ENCODE measurements around the gene MMP24OS. TPM values are rescaled to one million over a fixed set of nuclear protein-coding genes. Genes with fewer than 3 reads are reported as not detected.

MMP24OS gene
- total RNA-seq, 1 donor from 2014 or later, result 17.5 TPM

- Histone ChIP-seq H3K27me3 (ENCODE audit: control insufficient read depth, insufficient read depth, low read length) (no peaks in the 10 kb centered on the region), H3K4me3 (ENCODE audit: low read depth, low read length) (no peak overlapping the region), H3K36me3 (ENCODE audit: control insufficient read depth, insufficient read depth, low read length) (no peaks in the 10 kb centered on the region)
- no peak for DNase-seq (ENCODE audit: low read depth)
- TF ChIP-seq, protein P1, sequence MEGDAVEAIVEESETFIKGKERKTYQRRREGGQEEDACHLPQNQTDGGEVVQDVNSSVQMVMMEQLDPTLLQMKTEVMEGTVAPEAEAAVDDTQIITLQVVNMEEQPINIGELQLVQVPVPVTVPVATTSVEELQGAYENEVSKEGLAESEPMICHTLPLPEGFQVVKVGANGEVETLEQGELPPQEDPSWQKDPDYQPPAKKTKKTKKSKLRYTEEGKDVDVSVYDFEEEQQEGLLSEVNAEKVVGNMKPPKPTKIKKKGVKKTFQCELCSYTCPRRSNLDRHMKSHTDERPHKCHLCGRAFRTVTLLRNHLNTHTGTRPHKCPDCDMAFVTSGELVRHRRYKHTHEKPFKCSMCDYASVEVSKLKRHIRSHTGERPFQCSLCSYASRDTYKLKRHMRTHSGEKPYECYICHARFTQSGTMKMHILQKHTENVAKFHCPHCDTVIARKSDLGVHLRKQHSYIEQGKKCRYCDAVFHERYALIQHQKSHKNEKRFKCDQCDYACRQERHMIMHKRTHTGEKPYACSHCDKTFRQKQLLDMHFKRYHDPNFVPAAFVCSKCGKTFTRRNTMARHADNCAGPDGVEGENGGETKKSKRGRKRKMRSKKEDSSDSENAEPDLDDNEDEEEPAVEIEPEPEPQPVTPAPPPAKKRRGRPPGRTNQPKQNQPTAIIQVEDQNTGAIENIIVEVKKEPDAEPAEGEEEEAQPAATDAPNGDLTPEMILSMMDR (IDR thresholded peaks at IDR 0.05; ENCODE audit: insufficient read depth, low read length, poor library complexity, severe bottlenecking), result no peak
These were observed 7.8 kb upstream of the MMP24OS start for GRCh38 chr20:35285806-35286076.

GRCh38 chr20:35284992-35285805, 7.3 kb upstream of the MMP24OS start:
- no peak for DNase-seq (ENCODE audit: low read depth)
- H3K27me3 ChIP-seq (ENCODE audit: control insufficient read depth, insufficient read depth, low read length), result no peaks in the 10 kb centered on the region
- H3K4me3 ChIP-seq (ENCODE audit: low read depth, low read length), result peak overlapping the region; percentile 94
- H3K36me3 ChIP-seq (ENCODE audit: control insufficient read depth, insufficient read depth, low read length), result peaks cover 3% of the 10 kb centered on the region
- TF ChIP-seq, protein P1 (IDR thresholded peaks at IDR 0.05; ENCODE audit: insufficient read depth, low read length, poor library complexity, severe bottlenecking), result no peak

GRCh38 chr20:35284267-35284991, 6.5 kb upstream of the MMP24OS start, which contains the start of gene EIF6:
Gene EIF6, minus strand, starts transcription at chr20:35284772. Its CDS starts 285 bp downstream, at chr20:35284487.
- peak within 1 kb of the TSS; percentile 94 for H3K4me3 ChIP-seq (ENCODE audit: low read depth, low read length)
- TF ChIP-seq, protein P1 (IDR thresholded peaks at IDR 0.05; ENCODE audit: insufficient read depth, low read length, poor library complexity, severe bottlenecking), result no peak
- no peak for DNase-seq (ENCODE audit: low read depth)
- no peaks in the 10 kb centered on the region for H3K27me3 ChIP-seq (ENCODE audit: control insufficient read depth, insufficient read depth, low read length)
- peaks cover 3% of the 10 kb centered on the region for H3K36me3 ChIP-seq (ENCODE audit: control insufficient read depth, insufficient read depth, low read length)

- DNase-seq (ENCODE audit: low read depth), result no peak
- TF ChIP-seq, protein P1 (IDR thresholded peaks at IDR 0.05; ENCODE audit: insufficient read depth, low read length, poor library complexity, severe bottlenecking), result no peak
- Histone ChIP-seq H3K4me3 (ENCODE audit: low read depth, low read length) (peak overlapping the region; percentile 94), H3K36me3 (ENCODE audit: control insufficient read depth, insufficient read depth, low read length) (peaks cover 5% of the 10 kb centered on the region), H3K27me3 (ENCODE audit: control insufficient read depth, insufficient read depth, low read length) (no peaks in the 10 kb centered on the region)
These were observed 5.7 kb upstream of the MMP24OS start for GRCh38 chr20:35283441-35284266.

DNA sequence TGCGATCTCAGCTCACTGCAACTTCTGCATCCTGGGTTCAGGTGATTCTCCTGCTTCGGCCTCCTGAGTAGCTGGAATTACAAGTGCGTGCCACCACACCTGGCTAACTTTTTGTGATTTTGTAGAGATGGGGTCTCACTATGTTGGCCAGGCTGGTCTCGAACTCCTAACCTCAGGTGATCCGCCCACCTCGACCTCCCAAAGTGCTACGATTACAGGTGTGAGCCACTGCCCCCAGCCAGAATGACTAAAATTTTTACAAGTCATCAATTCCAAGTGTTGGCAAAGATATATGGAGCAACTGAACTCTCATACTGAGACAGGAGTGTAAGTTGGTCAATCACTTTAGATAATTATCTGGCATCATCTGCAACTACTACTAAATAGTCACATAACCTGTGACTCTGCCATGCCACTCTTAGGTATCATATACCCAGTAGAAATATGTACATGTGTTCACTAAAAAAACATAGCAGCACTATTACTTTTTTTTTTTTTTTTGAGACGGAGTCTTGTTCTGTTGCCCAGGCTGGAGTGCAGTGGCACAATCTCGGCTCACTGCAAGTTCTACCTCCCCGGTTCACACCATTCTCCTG, 3.7 kb upstream of the MMP24OS start:
- no peak for DNase-seq (ENCODE audit: low read depth)
- no peak overlapping the region for H3K4me3 ChIP-seq (ENCODE audit: low read depth, low read length)
- no peaks in the 10 kb centered on the region for H3K27me3 ChIP-seq (ENCODE audit: control insufficient read depth, insufficient read depth, low read length)
- TF ChIP-seq, protein P1 (IDR thresholded peaks at IDR 0.05; ENCODE audit: insufficient read depth, low read length, poor library complexity, severe bottlenecking), result no peak
- peaks cover 6% of the 10 kb centered on the region for H3K36me3 ChIP-seq (ENCODE audit: control insufficient read depth, insufficient read depth, low read length)
